Measurements from ENCODE around the gene PIK3AP1. TPM values are rescaled to one million over a fixed set of nuclear protein-coding genes. Genes with fewer than 3 reads are reported as not detected.

PIK3AP1 gene
- total and polyA plus RNA-seq, 2 of the 8 experiments (the other 6 are each of a cell fraction or from before 2014, with no cell fraction given), result 1.9 to 4.5 TPM

DNA sequence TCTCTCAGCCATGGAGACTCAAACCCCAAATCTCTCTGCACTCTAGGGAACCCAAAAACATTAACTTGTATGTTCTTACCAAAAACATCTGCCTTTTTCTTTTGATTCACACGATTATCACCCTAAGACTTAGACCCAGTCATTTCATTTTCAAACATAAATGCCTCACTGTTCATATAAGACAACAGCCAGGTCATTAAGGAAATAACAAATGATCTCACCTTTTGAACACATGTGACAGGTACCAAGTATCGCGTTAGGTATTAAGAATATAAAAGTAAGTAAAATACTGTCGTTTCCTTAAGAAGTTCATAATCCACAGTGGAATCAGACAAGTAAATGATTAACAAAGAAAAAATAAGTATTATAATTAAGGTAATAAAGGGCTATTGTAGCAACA, 142.3 kb downstream of the PIK3AP1 start:
- WGBS, 2 experiments (ENCODE audit: extremely low coverage in 1 of 2, insufficient coverage in 1 of 2, insufficient read length in 1 of 2, insufficient replicate concordance in 2 of 2, low coverage in 1 of 2, low lambda C conversion rate in 2 of 2, missing lambda C conversion rate in 1 of 2), result 92% methylated on average over 4 of the region's 4 CpGs; no CpG with 5 or more reads in 1 of the 2 experiments
- no peak for FAIRE-seq
- H3K9me3 ChIP-seq (ENCODE audit: insufficient read depth in 2 of 2, low read depth in 1 of 2, low read length in 1 of 2), result no peaks in the 10 kb centered on the region

More for the DNA sequence above, 142.3 kb downstream of the PIK3AP1 start:
- H3K4ac ChIP-seq (replicated peaks; ENCODE audit: insufficient read length, low read depth, low read length), result no peak overlapping the region
- H3K9ac ChIP-seq (replicated peaks in 1 of 4; ENCODE audit: extremely low read depth in 1 of 4, low read depth in 3 of 4, low read length in 3 of 4), result no peak overlapping the region
- no peak overlapping the region for H2BK15ac ChIP-seq (ENCODE audit: low read length)
- peaks cover 0 to 6% (median 2%) of the 10 kb centered on the region in 4 experiments; a peak in 1 of 7 replicates for H3K4me1 ChIP-seq (replicated peaks in 1 of 4; ENCODE audit: control insufficient read depth in 3 of 4, insufficient read depth in 4 of 4, low read length in 3 of 4)
- H3K4me3 ChIP-seq (ENCODE audit: extremely low read depth in 1 of 4, insufficient read depth in 2 of 4, low read depth in 3 of 4, low read length in 4 of 4), result no peak overlapping the region
- H3K79me2 ChIP-seq (ENCODE audit: control insufficient read depth in 1 of 2, insufficient read depth in 2 of 2, low read length in 2 of 2), result peaks cover 0 to 96% of the 10 kb centered on the region in 2 experiments; a peak in 3 of 4 replicates
- H2BK5ac ChIP-seq (ENCODE audit: low read depth, low read length), result no peak overlapping the region
- no peak overlapping the region for H3K14ac ChIP-seq (ENCODE audit: insufficient read length)
- H2AK5ac ChIP-seq (ENCODE audit: low read depth, low read length), result no peak overlapping the region
- no peak for DNase-seq (ENCODE audit: low read depth in 1 of 2, low spot score in 2 of 2)
- H4K91ac ChIP-seq (replicated peaks; ENCODE audit: insufficient read length, low read length), result no peak overlapping the region
- ChIA-PET POLR2A (ENCODE audit: partially characterized antibody) (no interaction called here), CTCF (ENCODE audit: partially characterized antibody) (no interaction called here)
- H2BK20ac ChIP-seq (ENCODE audit: low read length), result no peak overlapping the region
- no peak overlapping the region for H2BK120ac ChIP-seq (replicated peaks; ENCODE audit: low read depth, low read length)
- no peak overlapping the region for H3K4me2 ChIP-seq (ENCODE audit: insufficient read depth in 1 of 2, low read depth in 2 of 2, low read length in 2 of 2)
- H3K23ac ChIP-seq (ENCODE audit: insufficient read length), result no peak overlapping the region
- peaks cover 3 to 16% (median 6%) of the 10 kb centered on the region in 4 experiments; a peak in 4 of 8 replicates for H3K36me3 ChIP-seq (ENCODE audit: control insufficient read depth in 2 of 4, insufficient read depth in 4 of 4, low read length in 3 of 4)
- no peak overlapping the region for H3K56ac ChIP-seq (replicated peaks; ENCODE audit: insufficient read length, low read depth, low read length)
- H3K79me1 ChIP-seq (ENCODE audit: low read depth, low read length), result no peaks in the 10 kb centered on the region
- no peak for TF ChIP-seq PHF8 (conservative IDR thresholded peaks at IDR 0.05; ENCODE audit: low read depth, low read length)
- TF ChIP-seq HDAC2 (IDR thresholded peaks at IDR 0.05; ENCODE audit: borderline replicate concordance in 1 of 2, low read depth in 2 of 2, low read length in 2 of 2), result no peak
- no peak for TF ChIP-seq SAP30 (IDR thresholded peaks at IDR 0.05; ENCODE audit: insufficient read depth, insufficient replicate concordance, low read length)
- TF ChIP-seq SP2 (IDR thresholded peaks at IDR 0.05; ENCODE audit: low read length), result no peak
- TF ChIP-seq KDM1A (IDR thresholded peaks at IDR 0.05; ENCODE audit: borderline replicate concordance, low read length), result no peak
- TF ChIP-seq KDM4A (IDR thresholded peaks at IDR 0.05; ENCODE audit: low read depth, low read length, severe bottlenecking), result no peak
- TF ChIP-seq MAX (IDR thresholded peaks at IDR 0.05), result no peak
- no peak for TF ChIP-seq TAF1 (IDR thresholded peaks at IDR 0.05; ENCODE audit: low read depth, low read length)
- no peak for TF ChIP-seq GABPA (IDR thresholded peaks at IDR 0.05; ENCODE audit: borderline replicate concordance, insufficient read depth, low read length)
- no peak for TF ChIP-seq RAD21 (IDR thresholded peaks at IDR 0.05 in 1 of 2, conservative IDR thresholded peaks at IDR 0.05 in 1 of 2; ENCODE audit: low read depth in 2 of 2, low read length in 2 of 2)
- TF ChIP-seq CHD1 (IDR thresholded peaks at IDR 0.05; ENCODE audit: low read depth, low read length), result no peak
- TF ChIP-seq TCF12 (IDR thresholded peaks at IDR 0.05; ENCODE audit: low read depth, low read length), result no peak
- H2BK12ac ChIP-seq (ENCODE audit: low read depth, low read length), result no peak overlapping the region
- H4K20me1 ChIP-seq (replicated peaks in 1 of 2; ENCODE audit: control insufficient read depth in 1 of 2, insufficient read depth in 2 of 2, low read length in 2 of 2), result peaks cover 11 to 17% of the 10 kb centered on the region in 2 experiments
- H2AFZ ChIP-seq (ENCODE audit: low read length), result no peak overlapping the region
- H3K27ac ChIP-seq (ENCODE audit: low read depth, low read length), result no peak overlapping the region
- no peaks in the 10 kb centered on the region for H3K27me3 ChIP-seq (replicated peaks in 1 of 4; ENCODE audit: control insufficient read depth in 3 of 4, extremely low read depth in 1 of 4, insufficient read depth in 3 of 4, low read length in 3 of 4)
- no peak overlapping the region for H4K5ac ChIP-seq (ENCODE audit: insufficient read length, low read depth, low read length)
- H4K8ac ChIP-seq (ENCODE audit: extremely low read depth, insufficient read depth, low read length), result no peak overlapping the region
- no peak overlapping the region for H3K18ac ChIP-seq (ENCODE audit: extremely low read depth, low read length)
- H3K23me2 ChIP-seq (ENCODE audit: low read depth, low read length), result no peaks in the 10 kb centered on the region

Data from H1 (cell line).